GM19043 (cell line): Measurements from ENCODE around the gene VWA3B.
"Not testable (repeated sequence)": the region's sequence is repeated elsewhere in the genome, so short reads cannot be mapped to it uniquely, and the experiment has no call there.

Experiments
- ATAC-seq: cut with Tn5 transposase; IDR thresholded peaks from one replicate; pipeline ENCODE4 v1.9.1; 2021; ENCODE audit warnings: low read depth; ENCODE audit not compliant: unreplicated experiment

VWA3B gene

DNA sequence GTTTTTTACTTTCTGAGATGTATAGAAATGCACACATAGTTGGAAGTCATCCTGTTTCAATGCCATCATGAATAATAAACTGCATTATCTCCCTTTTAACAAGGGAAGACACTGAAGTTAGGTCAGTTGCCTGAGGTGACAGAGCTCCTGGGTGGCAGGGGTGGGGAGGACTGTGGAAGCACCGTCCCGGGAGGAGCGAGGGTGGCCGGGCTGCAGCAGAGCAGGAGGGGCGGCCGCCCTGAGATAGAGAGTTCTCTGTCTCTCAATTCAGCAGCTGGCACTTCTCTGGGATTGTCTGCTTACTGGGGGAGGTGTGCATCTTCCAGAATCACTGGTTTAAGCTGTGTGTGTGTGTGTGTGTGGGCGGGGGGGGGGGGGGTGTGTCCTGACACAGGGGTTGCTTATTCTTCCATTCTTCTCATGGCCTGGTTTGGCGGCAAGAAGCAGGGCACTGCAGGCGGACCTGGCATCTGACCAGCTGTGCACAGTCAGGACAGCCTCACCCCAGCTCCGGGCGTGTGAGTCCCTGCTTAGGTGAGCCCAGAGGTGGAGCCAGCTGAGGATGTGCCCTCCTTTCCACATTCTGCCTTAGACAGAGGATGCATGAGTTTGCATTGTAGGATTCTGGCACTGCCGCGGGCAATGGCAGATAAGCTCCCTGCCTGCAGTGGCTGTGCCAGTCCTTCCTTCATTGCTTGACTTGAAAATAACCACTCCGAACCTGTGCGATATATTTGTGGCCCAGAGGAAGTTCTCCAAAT, 40.4 kb downstream of the VWA3B start:
- no peak for ATAC-seq

- no peak for ATAC-seq
Measured at GRCh38 chr2:98128556-98129109, 41.7 kb downstream of the VWA3B start.

- ATAC-seq: not testable (repeated sequence)
Measured at GRCh38 chr2:98130073-98130472, 43.1 kb downstream of the VWA3B start.

DNA sequence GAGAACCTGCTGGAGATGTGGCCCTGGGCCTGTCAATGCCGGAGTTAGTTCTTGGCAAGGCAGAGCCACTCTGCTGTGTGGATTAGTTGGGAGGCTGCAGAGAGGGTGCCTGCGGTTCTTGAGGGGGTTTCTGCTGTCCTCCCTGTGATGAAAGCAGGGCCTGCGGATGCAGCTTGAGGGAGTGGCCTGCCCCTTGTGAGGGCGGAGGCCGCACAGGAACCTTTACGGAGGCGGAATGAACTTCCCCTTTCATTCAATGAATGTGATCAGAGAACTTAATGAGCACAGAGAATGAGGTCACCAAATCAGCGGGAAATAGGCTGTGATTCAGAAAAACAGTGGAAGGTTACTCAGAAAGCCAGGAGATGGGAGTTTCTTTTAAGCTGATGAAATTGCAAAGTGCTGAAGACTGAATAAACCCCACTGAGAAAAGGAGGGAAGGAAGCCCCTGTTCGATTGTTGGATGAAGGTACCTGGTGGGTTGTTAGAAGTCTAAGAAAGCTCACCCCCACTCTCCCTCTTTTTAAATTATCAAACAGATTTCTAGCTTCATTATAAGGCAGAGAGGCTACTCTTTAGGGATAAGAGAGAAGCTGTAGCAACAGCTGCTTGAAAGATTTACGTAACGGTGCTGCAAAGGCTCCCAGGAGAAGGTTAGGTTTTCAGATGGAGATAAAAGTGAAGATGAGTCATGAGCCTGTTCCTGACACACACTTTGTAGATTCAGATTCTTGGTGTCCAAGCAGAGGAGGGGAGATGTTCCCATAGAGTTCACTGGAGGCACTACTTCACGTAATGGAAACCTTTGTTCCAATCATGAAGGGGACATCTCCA, 47.4 kb downstream of the VWA3B start:
- ATAC-seq: peak; percentile 77

DNA sequence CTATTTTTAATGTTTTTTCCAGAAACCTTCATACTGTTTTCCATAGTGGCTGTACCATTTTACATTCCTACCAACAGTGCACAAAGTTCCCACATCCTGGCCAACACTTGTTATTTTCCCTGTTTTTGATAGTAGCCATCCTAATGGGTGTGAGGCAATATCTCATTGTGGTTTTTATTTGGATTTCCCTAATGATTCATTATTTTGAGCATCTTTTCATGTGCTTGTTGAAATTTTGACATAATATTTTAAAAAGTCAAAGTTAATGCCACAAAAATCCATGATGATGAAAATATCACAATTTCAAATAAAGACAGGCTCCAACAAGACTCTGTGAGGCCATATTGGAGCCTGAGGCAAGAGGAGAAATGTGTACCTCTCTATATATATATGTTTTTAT, 50.2 kb downstream of the VWA3B start:
- ATAC-seq: no peak

DNA sequence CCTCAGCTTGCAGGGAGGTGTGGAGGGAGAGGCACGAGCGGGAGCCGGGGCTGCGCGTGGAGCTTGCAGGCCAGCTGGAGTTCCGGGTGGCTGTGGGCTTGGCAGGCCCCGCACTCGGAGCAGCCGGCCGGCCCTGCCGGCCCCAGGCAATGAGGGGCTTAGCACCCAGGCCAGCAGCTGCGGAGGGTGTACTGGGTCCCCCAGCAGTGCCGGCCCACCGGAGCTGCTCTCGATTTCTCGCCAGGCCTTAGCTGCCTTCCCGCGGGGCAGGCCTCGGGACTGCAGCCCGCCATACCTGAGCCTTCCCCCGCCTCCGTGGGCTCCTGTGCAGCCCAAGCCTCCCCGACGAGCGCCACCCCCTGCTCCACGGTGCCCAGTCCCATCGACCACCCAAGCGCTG, 52.0 kb downstream of the VWA3B start:
- not testable (repeated sequence) for ATAC-seq

GRCh38 chr2:98140210-98140609, 53.2 kb downstream of the VWA3B start:
- ATAC-seq: no peak

DNA sequence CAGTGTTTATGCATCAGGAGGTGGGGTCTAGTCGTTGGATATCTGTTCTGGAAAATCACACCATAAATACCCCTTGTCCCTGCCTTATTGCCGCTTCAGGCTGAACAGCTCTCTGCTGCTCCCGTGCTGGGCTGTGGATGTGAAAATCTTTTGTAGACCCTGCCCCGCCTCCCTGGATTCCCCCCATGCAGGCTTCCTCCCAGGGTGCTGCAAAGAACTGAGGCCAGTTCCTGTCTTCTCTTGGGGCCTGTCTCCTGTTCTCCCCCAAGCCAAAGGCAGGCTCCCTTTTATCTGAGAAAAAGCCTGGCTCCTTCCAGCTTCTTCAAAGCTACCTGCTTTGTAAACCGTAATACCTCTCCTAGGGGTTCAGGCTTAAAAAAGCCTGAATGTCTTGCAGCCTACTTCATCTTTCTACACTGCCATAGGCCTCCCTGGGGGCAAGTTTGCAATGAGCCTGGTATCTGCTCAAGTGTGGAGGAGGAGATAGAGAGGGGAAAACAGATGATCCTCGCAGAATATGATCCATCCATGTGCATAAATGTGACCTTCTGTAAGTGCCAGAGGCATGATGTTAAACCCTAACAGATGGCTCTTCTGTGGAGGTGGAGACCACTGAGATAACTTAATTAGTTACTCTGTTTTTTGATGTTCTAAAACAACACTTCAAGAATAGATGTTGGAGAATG, 55.3 kb downstream of the VWA3B start:
- ATAC-seq: no peak

DNA sequence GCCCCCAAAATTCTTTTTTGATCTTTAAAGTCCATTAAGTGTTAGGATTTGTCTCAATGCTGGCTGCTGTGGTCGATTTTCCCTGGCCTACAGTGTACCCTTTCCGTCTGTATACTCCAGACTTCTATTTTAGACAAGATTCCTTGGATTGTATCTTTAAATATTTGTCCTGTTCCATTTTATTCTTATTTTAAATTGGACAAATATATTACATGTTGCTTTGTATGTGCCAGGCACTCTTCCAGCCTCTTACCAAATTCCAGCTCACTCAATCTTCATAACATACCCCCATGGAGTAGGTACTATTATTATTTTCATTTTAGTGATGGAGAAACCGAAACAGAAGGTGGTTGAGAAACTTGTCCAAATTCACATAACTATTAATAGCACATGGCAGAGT, 58.1 kb downstream of the VWA3B start:
- no peak for ATAC-seq

DNA sequence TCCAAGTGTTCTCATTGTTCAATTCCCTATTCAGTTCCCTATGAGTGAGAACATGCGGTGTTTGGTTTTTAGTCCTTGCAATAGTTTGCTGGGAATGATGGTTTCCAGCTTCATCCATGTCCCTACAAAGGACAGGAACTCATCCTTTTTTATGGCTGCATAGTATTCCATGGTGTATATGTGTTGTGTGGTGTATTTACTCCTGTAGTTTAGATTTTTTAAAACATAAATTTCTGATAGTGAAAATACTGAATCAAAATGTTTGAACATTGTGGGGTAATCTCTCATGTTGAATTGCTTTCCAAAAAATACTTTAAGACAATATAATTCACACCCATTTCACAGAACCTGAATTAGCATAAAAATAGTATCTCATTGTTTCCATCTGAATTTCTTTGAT, 60.9 kb downstream of the VWA3B start:
- ATAC-seq: not testable (repeated sequence)

DNA sequence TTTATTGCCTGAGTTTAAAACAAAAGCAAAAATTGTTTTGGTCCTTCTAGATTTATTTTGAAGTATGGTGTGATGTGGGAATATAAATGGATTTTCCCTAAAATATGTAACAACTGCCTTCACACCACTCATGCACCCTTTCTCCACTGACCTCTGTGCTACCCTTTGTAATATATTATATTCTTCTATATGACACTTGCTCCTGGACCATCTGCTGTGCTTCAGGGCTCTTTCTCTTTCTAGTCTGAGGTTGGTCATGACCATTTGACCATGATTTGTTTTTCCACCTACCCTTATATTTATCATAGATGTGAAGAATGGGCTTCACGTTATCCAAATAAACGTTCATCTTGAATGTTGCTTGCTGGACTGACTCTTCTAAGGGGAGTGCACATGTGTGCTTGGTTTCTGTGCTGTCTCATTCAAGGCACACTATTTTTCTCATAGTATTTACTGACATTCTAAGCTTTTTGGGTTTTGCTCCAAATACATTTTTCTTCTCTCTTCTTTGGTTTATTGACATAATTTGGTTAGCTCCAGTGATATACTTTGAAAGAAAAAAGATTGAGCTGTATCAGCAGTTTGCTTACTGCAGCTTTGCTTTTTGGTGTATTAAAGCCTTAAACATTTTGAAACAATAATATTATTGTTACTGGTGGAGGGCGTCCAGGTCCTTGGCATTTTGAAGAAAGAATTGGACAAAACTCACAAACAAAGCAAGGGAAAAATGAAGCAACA, 61.8 kb downstream of the VWA3B start:
- ATAC-seq: no peak

- no peak for ATAC-seq
Measured at GRCh38 chr2:98149333-98149697, 62.3 kb downstream of the VWA3B start.

DNA sequence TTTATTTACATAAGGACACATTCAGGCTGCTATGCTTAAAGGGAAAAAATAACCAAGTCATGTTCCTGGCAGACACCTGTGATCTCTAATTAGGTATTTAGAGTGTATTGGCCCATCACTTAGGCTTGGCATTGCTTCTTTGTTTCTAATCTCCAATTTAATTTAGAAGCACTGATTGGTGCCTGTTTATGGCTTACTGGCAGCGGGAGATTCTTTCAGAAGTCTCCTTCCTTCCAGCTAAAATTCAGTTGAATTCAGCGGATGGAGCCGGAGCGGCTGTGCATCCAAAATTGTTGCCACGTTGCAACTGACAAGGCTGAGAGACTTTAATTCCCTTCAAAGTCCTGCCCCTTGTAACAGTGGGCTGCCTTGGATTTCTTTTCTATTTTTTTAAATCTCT, 66.5 kb downstream of the VWA3B start:
- no peak for ATAC-seq

DNA sequence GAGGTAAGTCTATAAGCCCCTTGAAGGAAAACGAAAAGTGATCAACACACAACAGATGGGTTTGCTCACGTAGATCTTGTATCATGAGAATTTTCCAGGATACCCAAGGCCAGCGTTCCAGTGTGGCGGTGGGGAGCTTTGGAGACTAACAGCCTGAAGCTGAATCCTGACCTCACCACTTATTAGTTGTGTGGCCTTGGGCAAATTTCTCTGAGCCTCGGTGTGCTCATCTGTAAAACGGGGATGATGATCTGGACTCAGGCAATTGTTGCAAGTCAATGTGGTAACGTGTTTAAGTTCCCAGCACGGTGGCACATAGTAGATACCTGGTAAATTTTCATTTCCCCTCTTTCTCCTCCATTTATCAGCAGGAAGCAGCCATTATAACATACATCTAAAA, 68.3 kb downstream of the VWA3B start:
- no peak for ATAC-seq

DNA sequence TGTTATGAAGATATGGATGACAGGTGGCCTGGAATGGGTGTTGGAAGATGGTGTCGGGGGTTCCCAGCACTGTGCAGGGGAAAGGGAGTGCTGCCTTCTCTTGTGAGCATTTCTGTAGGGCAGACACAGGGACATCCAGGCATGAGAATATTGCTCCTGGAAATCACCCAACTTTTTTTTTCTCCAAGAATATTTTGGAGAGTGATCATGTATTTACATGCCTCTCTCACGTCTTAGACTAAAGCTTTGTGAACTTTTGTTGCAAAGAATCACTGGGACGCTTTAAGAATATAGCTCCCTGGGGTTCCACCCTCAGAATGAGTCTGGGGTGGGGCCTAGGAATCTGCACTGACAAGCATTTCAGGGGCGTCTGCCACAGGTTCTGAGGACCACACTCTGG, 68.7 kb downstream of the VWA3B start:
- ATAC-seq: no peak

GRCh38 chr2:98156304-98156703, 69.3 kb downstream of the VWA3B start:
- ATAC-seq: no peak

DNA sequence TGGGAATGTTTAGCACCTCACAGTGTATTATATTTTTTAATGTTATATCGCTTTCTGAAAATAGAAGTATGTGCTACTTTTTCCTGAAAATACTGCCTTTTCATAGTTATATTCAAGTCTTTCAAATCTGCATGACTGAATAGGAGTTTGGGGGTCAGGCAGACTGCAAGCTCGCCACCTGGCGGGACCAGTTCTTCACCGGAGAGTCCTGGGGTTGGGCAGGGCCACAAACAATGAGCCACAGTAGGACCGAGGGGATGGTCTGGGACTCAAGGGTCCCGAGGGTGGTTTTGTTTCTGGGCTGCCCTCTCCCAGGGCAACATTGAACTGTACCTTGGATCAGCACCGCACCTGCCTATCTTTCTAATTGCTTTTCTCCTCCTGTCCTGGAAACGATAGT, 70.6 kb downstream of the VWA3B start:
- ATAC-seq: no peak

DNA sequence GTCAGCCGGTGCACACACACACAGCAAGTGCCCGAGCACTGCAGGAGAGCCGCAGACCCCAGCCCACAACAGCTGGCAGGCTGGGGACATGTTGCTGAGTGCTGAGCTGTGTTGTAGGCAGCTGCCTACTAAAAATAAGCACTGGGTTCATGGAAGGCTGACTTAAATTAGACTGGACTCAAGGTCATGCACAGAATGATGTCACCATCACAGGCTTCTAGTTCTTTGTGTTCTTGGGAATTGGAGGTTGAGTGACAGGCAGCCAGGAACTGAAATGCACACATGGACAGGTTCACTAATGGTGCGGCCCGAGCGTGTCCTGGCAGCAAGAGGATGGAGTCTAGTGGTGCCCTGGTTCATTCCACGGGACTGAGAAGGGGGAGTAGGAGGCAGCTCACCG, 71.3 kb downstream of the VWA3B start:
- ATAC-seq: no peak

DNA sequence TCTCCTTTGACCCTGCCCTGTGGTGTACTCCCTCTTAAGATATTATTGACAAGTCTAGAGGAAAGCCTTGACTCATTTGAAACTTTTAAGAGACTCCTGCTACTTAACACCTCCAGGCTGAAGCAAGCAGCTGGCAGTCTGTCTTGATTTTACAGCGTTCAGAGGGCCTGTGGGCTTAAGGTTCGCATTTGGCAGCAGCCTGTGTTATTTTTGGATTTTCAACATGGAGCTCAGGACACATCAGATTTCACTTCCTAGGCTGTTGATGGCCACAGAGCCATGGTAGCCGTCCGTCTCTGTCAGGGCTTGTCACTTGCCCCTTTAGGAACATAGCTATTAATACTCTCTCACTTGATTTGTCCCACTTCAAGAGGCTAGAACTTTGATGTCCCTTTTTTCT, 73.6 kb downstream of the VWA3B start:
- no peak for ATAC-seq

GRCh38 chr2:98161186-98161585, 74.2 kb downstream of the VWA3B start:
- no peak for ATAC-seq

GRCh38 chr2:98164256-98164655, 77.3 kb downstream of the VWA3B start:
- ATAC-seq: no peak
